ENCODE measurements around the gene P2RX7.

P2RX7 gene

DNA sequence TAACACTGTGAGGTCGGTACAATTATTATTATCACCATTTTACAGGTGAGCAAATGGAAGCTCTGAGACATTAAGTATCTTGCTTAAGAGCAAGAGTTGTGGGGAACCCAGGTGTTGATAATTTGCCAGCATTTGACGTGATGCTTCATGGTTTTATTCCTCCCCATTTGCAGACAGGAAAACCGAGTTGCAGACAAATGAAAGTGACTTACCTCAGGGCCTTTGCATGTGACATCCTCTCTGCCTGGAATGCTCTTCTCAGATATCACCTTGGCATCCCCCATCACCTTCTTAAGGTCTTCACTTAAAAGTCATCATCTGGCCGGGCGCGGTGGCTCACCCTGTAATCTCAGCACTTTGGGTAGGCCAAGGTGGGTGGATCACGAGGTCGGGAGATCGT lies 21.0 kb upstream of the P2RX7 start:
- DNase-seq, result no peak

DNA sequence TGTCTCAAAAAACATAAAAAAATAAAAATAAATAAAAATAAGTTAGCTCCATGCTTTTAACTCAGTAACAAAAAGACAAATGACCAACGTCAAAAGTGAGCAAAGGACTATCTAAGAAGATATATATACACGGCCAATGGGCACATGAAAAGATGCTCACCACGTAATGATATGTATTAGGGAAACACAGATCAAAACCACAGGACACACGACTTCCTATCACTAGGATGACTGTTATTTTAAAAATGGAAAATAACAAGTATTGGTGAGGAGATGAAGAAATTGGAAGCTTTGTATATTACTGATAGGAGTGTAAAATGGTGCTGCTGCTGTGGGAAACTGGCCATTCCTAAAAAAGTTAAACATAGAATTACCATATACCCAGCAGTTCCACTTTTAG lies 20.2 kb upstream of the P2RX7 start:
- DNase-seq, result no peak

DNA sequence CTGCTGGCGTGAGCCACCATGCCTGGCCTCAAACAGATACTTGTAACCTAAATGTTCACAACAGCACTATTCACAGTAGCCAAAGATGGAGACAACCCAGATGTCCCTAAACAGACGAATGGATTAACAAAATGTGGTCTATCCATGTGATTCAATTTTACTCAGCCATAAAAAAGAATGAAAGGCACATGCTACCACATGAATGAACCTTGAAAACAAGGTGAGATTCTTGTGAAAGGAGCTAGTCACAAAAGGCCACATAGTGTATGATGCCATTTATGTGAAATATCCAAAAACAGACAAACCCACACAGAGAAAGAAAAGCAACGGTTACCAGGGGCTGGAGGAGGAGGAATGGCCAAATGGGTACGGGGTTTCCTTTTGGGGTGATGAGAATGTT lies 19.6 kb upstream of the P2RX7 start:
- no peak for DNase-seq

DNA sequence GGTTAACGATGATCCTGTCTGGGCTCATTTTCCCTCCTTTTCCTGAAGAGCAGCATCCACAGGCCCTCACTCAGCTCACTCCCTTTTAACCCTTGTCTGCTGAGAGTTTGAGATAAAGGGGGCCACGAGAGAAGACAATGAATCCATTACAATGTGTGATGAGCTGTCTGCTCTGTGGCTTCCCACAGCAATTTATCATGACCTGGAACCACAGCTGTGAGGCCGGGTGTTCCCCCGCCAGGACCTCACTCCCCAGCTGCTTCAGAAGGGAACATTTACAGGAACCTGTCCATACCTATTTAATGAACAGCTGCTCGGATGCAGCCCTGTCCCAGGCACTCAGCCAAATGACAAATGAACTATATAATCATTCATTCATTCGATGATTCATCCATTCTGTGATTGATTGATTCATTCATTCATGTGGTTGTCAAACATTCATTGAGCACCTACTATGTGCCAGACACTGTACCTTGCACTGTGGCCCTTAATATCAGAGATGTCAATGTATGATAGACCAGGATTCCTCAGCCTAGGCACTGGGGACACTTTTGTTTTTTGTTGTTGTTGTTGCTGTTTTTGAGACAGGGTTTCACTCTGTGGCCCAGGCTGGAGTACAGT lies 18.5 kb upstream of the P2RX7 start:
- no peak for DNase-seq

DNA sequence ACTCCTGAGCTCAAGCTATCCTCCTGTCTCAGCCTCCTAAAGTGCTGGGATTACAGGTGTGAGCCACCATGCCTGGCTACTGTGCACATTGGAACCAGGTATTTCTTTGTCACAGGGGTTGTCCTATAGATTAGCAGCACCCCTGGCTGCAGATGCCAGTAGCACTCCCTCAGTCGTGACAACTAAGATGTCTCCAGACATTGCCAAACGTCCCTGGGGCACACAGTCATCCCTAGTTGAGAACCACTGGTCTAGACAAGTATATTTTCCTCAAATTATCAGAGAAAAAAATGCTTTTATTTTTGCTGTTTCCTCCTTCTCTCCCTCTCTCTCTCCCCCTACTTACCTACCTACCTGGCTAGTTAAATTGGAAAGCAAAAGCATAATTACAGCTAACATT lies 17.9 kb upstream of the P2RX7 start:
- DNase-seq, result no peak

DNA sequence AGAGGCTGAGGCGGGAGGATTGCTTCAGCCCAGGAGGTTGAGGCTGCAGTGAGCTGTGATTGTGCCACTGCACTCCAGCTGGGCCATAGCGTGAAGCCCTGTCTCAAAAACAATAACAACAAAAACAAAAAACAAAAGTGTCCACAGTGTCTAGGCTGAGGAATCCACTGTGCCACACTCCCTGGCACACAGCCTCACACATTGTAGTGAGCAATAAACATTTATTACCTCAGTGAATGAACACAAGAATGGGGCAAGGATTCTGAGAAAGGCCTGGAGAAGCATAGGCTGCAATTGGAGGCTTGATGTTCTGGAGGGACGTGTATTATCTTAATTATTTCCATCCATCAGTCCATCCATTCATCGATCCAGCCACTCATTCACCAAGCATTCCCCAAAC lies 17.1 kb upstream of the P2RX7 start:
- no peak for DNase-seq

GRCh38 chr12:121116318-121117225 lies 16.1 kb upstream of the P2RX7 start:
- DNase-seq, result no peak

DNA sequence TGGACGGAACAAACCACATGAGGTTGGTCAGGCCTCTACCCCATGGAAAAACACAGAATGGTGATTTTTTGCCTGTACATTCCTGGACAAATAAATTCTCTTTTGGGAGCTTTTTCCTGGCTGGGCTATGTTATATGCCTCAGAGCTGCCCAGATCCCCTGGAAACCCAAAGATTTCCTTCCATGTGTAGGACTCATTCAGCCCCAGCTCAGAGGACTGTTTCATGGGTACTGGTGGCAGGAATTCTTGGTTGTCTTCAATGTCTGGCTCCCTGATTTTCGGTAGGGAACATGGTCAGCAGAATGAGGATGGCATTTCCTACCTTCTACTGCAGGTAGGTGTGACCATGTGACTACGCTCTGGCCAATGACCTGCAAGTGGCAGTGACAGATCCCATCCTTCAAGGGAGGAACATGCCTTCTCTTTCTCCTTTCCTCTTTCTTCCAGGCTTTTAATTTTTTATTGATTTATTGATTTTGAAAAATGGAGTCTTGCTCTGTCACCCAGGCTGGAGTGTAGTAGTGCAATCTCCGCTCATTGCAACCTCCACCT lies 15.4 kb upstream of the P2RX7 start:
- DNase-seq, result no peak

- DNase-seq, result no peak
These were observed 12.4 kb upstream of the P2RX7 start for GRCh38 chr12:121120323-121120722.

DNA sequence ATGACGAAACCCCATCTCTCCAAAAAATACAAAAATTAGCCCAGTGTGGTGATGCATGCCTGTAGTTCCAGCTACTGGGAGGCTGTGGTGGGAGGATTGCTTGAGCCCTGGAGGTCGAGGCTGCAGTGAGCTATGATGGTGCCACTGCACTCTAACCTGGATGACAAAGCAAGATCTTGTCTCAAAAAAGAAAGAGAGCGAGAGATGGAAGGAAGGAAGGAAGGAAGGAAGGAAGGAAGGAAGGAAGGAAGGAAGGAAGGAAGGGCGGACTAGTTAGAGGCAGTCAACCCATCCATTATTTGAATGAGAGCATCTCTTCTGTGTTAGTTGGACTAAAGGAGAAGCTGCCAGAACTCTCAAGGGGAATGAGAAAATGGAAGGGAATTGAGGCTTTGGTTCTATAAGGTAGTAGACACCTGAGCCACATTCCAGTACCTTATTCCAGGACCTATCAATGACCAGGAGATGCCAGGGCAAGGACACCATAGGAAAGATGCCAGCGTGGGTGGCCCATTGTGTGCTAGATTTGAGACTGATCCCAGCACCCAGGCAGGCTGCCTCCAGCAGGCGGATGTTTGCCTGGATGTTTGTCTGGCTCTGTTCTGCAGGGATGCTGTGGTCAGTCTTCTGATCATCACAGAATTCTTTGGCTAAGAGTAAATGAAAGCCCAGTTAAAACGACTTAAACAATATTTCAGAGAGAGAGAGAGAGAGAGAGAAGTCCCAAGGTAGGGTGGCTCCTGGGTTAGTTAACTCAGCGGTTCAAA lies 11.5 kb upstream of the P2RX7 start:
- no peak for DNase-seq

- no peak for DNase-seq
These were observed 10.9 kb upstream of the P2RX7 start for GRCh38 chr12:121121805-121122204.

DNA sequence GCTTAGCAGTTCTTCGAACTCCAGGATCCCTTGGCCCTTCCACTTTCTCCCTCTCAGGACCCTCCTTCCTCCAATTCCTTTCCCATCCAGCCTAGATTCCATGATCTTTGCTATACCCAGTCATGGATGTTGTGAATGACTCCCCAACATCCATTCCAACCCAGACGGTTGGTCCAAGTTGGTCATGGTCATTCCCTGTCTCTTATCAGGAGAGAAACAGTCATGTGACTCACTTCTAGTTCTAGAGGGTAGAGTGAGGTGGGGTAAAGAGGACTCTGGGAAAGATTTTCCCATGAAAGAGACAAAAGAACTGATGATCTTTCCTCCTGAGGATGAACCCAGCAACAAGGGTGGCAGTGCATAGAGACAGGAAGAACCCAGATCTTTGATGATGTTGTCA lies 9.2 kb upstream of the P2RX7 start:
- no peak for DNase-seq

GRCh38 chr12:121124402-121125109 lies 8.1 kb upstream of the P2RX7 start:
- DNase-seq, result no peak

GRCh38 chr12:121127501-121127900 lies 5.2 kb upstream of the P2RX7 start:
- DNase-seq, result no peak

- DNase-seq, result no peak
These were observed 3.5 kb upstream of the P2RX7 start for GRCh38 chr12:121128908-121129810.

DNA sequence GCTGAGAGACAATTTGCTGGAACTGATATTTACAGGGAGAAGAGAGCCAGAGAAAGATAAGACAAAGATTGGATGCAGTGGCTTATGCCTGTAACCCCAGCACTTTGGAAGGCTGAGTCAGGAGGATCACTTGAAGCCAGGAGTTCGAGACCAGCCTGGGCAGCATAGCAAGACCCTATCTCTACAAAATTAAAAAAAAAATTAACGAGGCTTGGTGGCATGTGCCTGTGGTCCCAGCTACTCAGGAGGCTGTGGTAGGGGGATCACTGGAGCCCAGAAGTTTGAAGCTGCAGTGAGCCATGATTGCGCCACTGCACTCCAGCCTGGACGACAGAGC lies 2.9 kb upstream of the P2RX7 start:
- DNase-seq, result no peak

DNA sequence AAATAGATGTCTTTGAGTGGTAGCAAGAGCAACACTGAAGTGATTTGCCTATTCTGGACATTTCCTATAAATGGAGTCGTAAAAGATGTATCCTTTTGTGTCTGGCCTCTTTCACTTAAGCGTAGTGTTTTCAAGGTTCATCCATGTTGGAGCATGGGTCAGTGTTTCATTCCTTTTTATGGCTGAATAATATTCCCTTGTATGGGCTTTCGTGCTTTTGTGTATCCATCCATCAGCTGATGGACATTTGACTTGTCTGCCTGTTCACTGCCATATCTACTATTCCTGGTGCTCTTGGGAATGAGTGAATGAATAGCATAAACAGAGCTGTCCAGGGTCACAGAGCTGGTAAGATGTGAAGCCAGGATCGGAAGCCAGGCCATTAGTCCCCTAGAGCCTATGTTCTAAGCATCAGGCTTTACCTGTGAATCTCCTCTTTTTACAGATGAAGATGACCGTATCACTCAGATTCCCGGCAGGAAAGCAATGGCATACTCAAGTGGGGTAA lies 1.8 kb upstream of the P2RX7 start:
- no peak for DNase-seq

GRCh38 chr12:121131941-121132341 lies 735 bp upstream of the P2RX7 start:
- no peak for DNase-seq

DNA sequence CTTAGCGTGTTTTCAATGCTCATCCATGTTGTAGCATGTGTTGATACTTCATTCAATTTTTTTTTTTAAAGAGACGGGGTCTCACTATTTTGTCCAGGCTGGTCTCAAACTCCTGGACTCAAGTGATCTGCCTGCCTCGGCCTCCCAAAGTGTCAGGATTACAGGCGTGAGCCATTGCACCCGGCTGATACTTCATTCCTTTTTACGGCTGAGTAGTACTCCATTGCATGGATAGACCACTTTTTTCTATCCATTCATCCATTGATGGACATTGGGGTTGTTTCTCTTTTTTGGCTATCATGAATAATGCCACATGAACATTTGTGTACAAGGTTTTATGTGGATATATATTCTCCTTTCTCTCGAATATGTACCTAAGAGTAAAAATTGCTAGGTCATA lies 1.2 kb downstream of the P2RX7 start:
- DNase-seq, result no peak

GRCh38 chr12:121135320-121135719 lies 2.6 kb downstream of the P2RX7 start:
- DNase-seq, result no peak

DNA sequence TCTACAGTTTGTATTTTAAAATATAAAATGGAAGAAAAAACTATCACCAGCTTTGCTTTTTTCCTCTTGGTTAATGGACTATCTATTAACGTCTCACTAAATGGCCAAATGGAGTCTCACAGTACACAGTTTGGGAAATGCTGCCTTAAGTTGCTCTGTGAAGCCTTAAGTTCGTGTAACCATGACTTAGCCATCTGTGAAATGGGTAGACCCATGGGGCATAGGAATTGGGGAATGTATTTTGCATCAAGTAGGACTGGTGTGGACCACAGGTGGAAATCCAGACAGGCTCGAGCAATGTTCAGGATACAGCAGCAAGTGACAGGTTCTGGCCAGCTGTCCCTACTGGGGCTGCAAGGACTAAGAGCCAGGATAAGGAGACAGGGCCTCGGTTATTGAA lies 4.8 kb downstream of the P2RX7 start:
- DNase-seq, result no peak

DNA sequence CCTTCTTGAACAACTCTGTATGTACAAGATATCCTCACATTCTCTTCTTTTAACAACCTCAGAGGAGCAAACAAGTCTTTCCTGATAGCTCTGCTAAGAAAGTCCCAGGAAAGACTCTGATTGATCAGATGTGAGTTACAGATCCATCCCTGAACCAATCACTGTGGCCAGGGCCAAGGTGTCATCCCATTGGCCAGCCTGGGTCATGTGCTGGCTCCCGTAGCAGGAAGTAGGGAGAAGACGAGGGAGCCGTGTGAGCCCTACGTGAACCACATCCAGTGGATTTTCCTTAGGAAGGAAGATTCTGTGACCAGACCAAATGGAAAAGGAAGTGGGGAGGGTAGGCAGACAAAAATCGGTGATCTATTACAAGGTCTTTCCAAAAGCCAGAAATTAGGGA lies 5.6 kb downstream of the P2RX7 start:
- no peak for DNase-seq

Measured in NCI-H2081 (cell line).